Mesodermal cell (in vitro differentiated cells): ENCODE measurements around the gene COL4A2.
A peak's percentile ranks its signal among the peaks of the same experiment; 100 is the strongest.

ENCODE experiments used
- H3K27ac ChIP-seq: 2 replicates; pipeline ENCODE4 v1.7.0; 2013; ENCODE audit warnings: mild to moderate bottlenecking, low read depth, low read length, moderate library complexity; ENCODE audit not compliant: severe bottlenecking
- H3K36me3 ChIP-seq: 2 replicates; pipeline ENCODE4 v1.7.1; 2013; ENCODE audit warnings: mild to moderate bottlenecking, low read length, moderate library complexity; ENCODE audit not compliant: control insufficient read depth, insufficient read depth
- H3K4me1 ChIP-seq: one replicate; pipeline ENCODE4 v1.7.1; 2013; ENCODE audit warnings: mild to moderate bottlenecking, low read length; ENCODE audit not compliant: insufficient read depth, control insufficient read depth, poor library complexity, severe bottlenecking
- H3K4me3 ChIP-seq: 2 replicates; pipeline ENCODE4 v1.7.0; 2013; ENCODE audit warnings: low read length, control low read depth, mild to moderate bottlenecking; ENCODE audit not compliant: insufficient read depth, poor library complexity, severe bottlenecking; ENCODE audit errors: extremely low read depth
- H3K9me3 ChIP-seq: 2 replicates; pipeline ENCODE4 v1.7.1; 2013; ENCODE audit warnings: mild to moderate bottlenecking, low read length, moderate library complexity; ENCODE audit not compliant: control insufficient read depth
- WGBS, 2 experiments: methylation state at CpG; one replicate each; pipeline ENCODE4 v1.1.5; 2013; ENCODE audit warnings: missing lambda C conversion rate in 2 of 2; ENCODE audit not compliant: insufficient coverage in 2 of 2; 5-methylcytosine and 5-hydroxymethylcytosine counted together

Gene COL4A2

GRCh38 chr13:110443622-110444225 lies 136.6 kb downstream of the COL4A2 start:
- Histone ChIP-seq H3K9me3 (no peaks in the 10 kb centered on the region), H3K4me3 (no peak overlapping the region), H3K4me1 (peaks cover 27% of the 10 kb centered on the region), H3K27ac (no peak overlapping the region), H3K36me3 (peaks cover 98% of the 10 kb centered on the region)
- 90 to 93% methylated on average over 11 to 12 of the region's 12 CpGs for WGBS, 2 experiments

GRCh38 chr13:110444226-110444653 lies 137.2 kb downstream of the COL4A2 start:
- Histone ChIP-seq H3K9me3 (no peaks in the 10 kb centered on the region), H3K4me1 (peaks cover 31% of the 10 kb centered on the region), H3K27ac (no peak overlapping the region), H3K4me3 (no peak overlapping the region), H3K36me3 (peaks cover 98% of the 10 kb centered on the region)
- WGBS, 2 experiments: 93 to 98% methylated on average over 5 to 6 of the region's 7 CpGs

- 96 to 100% methylated on average over 3 to 4 of the region's 7 CpGs for WGBS, 2 experiments
- Histone ChIP-seq H3K27ac (no peak overlapping the region), H3K9me3 (no peaks in the 10 kb centered on the region), H3K4me3 (no peak overlapping the region), H3K36me3 (peaks cover 98% of the 10 kb centered on the region), H3K4me1 (peaks cover 31% of the 10 kb centered on the region)
Measured at GRCh38 chr13:110445183-110445582, 138.1 kb downstream of the COL4A2 start.

GRCh38 chr13:110445722-110446574 lies 138.9 kb downstream of the COL4A2 start:
- no peaks in the 10 kb centered on the region for H3K9me3 ChIP-seq
- WGBS, 2 experiments: 92 to 95% methylated on average over 22 to 24 of the region's 25 CpGs
- peaks cover 31% of the 10 kb centered on the region for H3K4me1 ChIP-seq
- peaks cover 98% of the 10 kb centered on the region for H3K36me3 ChIP-seq
- H3K27ac ChIP-seq: no peak overlapping the region
- no peak overlapping the region for H3K4me3 ChIP-seq

- H3K9me3 ChIP-seq: no peaks in the 10 kb centered on the region
- peaks cover 31% of the 10 kb centered on the region for H3K4me1 ChIP-seq
- H3K36me3 ChIP-seq: peaks cover 98% of the 10 kb centered on the region
- 83 to 87% methylated on average over 1 to 3 of the region's 4 CpGs for WGBS, 2 experiments
- H3K27ac ChIP-seq: no peak overlapping the region
- no peak overlapping the region for H3K4me3 ChIP-seq
Measured at GRCh38 chr13:110446575-110446890, 139.4 kb downstream of the COL4A2 start.

GRCh38 chr13:110447058-110447511 lies 140.0 kb downstream of the COL4A2 start:
- Histone ChIP-seq H3K36me3 (peaks cover 98% of the 10 kb centered on the region), H3K9me3 (no peaks in the 10 kb centered on the region), H3K4me3 (no peak overlapping the region), H3K27ac (no peak overlapping the region), H3K4me1 (peaks cover 31% of the 10 kb centered on the region)
- WGBS, 2 experiments: 94 to 96% methylated on average over 11 to 12 of the region's 12 CpGs

- H3K9me3 ChIP-seq: no peaks in the 10 kb centered on the region
- H3K27ac ChIP-seq: peak overlapping the region; percentile 60
- no peak overlapping the region for H3K4me3 ChIP-seq
- H3K36me3 ChIP-seq: peaks cover 94% of the 10 kb centered on the region
- 91 to 96% methylated on average over 6 to 9 of the region's 9 CpGs for WGBS, 2 experiments
- peaks cover 31% of the 10 kb centered on the region for H3K4me1 ChIP-seq
Measured at GRCh38 chr13:110447801-110448200, 140.7 kb downstream of the COL4A2 start.

GRCh38 chr13:110448230-110448629 lies 141.1 kb downstream of the COL4A2 start:
- Histone ChIP-seq H3K9me3 (no peaks in the 10 kb centered on the region), H3K4me3 (no peak overlapping the region), H3K27ac (peak overlapping the region; percentile 60), H3K36me3 (peaks cover 93% of the 10 kb centered on the region), H3K4me1 (peaks cover 31% of the 10 kb centered on the region)
- WGBS, 2 experiments: 77% methylated on average over 6 to 7 of the region's 8 CpGs

- 96% methylated on average over 12 of the region's 12 CpGs for WGBS, 2 experiments
- H3K9me3 ChIP-seq: no peaks in the 10 kb centered on the region
- H3K27ac ChIP-seq: peak overlapping the region; percentile 60
- H3K36me3 ChIP-seq: peaks cover 89% of the 10 kb centered on the region
- peaks cover 28% of the 10 kb centered on the region for H3K4me1 ChIP-seq
- H3K4me3 ChIP-seq: no peak overlapping the region
Measured at GRCh38 chr13:110448677-110449076, 141.6 kb downstream of the COL4A2 start.

GRCh38 chr13:110449219-110450015 lies 142.3 kb downstream of the COL4A2 start:
- H3K9me3 ChIP-seq: no peaks in the 10 kb centered on the region
- H3K27ac ChIP-seq: no peak overlapping the region
- H3K4me1 ChIP-seq: peaks cover 28% of the 10 kb centered on the region
- WGBS, 2 experiments: 96 to 100% methylated on average over 10 to 18 of the region's 19 CpGs
- H3K36me3 ChIP-seq: peaks cover 81% of the 10 kb centered on the region
- no peak overlapping the region for H3K4me3 ChIP-seq
